ENCODE results near the gene ALDH1B1.

The ALDH1B1 gene

GRCh38 chr9:38384990-38385848 lies 7.3 kb upstream of the ALDH1B1 start:
- ChIA-PET POLR2A (no interaction called here), CTCF (interaction anchor here (1.1 to 1.7 kb wide), 3 partner anchors 8 to 58 kb away, joined by 4 read pairs; no protein-coding TSS in a partner anchor)
- DNase-seq (ENCODE audit: extremely low spot score), result no peak
- TF ChIP-seq CTCF (IDR thresholded peaks at IDR 0.05; ENCODE audit: control extremely low read depth, extremely low read depth, low read depth, missing control alignments), result no peak

- ChIA-PET CTCF (interaction anchor here (1.1 to 1.7 kb wide), 2 partner anchors 7 to 59 kb away, joined by 4 read pairs; no protein-coding TSS in a partner anchor), POLR2A (no interaction called here)
- TF ChIP-seq CTCF (IDR thresholded peaks at IDR 0.05; ENCODE audit: control extremely low read depth, extremely low read depth, low read depth, missing control alignments), result no peak
- no peak for DNase-seq (ENCODE audit: extremely low spot score)
These were observed 6.6 kb upstream of the ALDH1B1 start for GRCh38 chr9:38385896-38386295.

- DNase-seq (ENCODE audit: extremely low spot score), result no peak
- ChIA-PET POLR2A (no interaction called here), CTCF (interaction anchor here (1.7 kb wide), 1 partner anchor 7 kb away, joined by 4 read pairs; no protein-coding TSS in a partner anchor)
- TF ChIP-seq CTCF (IDR thresholded peaks at IDR 0.05; ENCODE audit: control extremely low read depth, extremely low read depth, low read depth, missing control alignments), result no peak
These were observed 6.1 kb upstream of the ALDH1B1 start for GRCh38 chr9:38386319-38386895.

- CTCF ChIA-PET, result no interaction called here
- POLR2A ChIA-PET, result no interaction called here
These were observed 5.4 kb upstream of the ALDH1B1 start for GRCh38 chr9:38387066-38387465.

GRCh38 chr9:38387751-38388150 lies 4.8 kb upstream of the ALDH1B1 start:
- no peak for TF ChIP-seq CTCF (IDR thresholded peaks at IDR 0.05; ENCODE audit: control extremely low read depth, extremely low read depth, low read depth, missing control alignments)
- no peak for DNase-seq (ENCODE audit: extremely low spot score)
- POLR2A ChIA-PET, result no interaction called here
- CTCF ChIA-PET, result interaction anchor here (1.5 kb wide), 1 partner anchor 300 kb away, joined by 7 read pairs; no protein-coding TSS in a partner anchor

More at GRCh38 chr9:38387066-38387465, 5.4 kb upstream of the ALDH1B1 start:
- TF ChIP-seq CTCF (IDR thresholded peaks at IDR 0.05; ENCODE audit: control extremely low read depth, extremely low read depth, low read depth, missing control alignments), result no peak
- no peak for DNase-seq (ENCODE audit: extremely low spot score)

- POLR2A ChIA-PET, result interaction anchor here (0.6 kb wide), 1 partner anchor 634 kb away, joined by 10 read pairs; no protein-coding TSS in a partner anchor
- CTCF ChIA-PET, result interaction anchor here (1.0 to 1.5 kb wide), 5 partner anchors 11 to 475 kb away, joined by 3 to 7 read pairs (median 3); no protein-coding TSS in a partner anchor
- TF ChIP-seq CTCF (IDR thresholded peaks at IDR 0.05; ENCODE audit: control extremely low read depth, extremely low read depth, low read depth, missing control alignments), result no peak
- no peak for DNase-seq (ENCODE audit: extremely low spot score)
These were observed 3.9 kb upstream of the ALDH1B1 start for GRCh38 chr9:38388283-38389223.
